ENCODE data around the gene DNAJA2. TPM values are rescaled to one million over a fixed set of nuclear protein-coding genes. Genes with fewer than 3 reads are reported as not detected.

DNAJA2 gene
- total and polyA plus RNA-seq, 12 donors, result 34.7 to 96.8 (median 71.4) TPM

DNA sequence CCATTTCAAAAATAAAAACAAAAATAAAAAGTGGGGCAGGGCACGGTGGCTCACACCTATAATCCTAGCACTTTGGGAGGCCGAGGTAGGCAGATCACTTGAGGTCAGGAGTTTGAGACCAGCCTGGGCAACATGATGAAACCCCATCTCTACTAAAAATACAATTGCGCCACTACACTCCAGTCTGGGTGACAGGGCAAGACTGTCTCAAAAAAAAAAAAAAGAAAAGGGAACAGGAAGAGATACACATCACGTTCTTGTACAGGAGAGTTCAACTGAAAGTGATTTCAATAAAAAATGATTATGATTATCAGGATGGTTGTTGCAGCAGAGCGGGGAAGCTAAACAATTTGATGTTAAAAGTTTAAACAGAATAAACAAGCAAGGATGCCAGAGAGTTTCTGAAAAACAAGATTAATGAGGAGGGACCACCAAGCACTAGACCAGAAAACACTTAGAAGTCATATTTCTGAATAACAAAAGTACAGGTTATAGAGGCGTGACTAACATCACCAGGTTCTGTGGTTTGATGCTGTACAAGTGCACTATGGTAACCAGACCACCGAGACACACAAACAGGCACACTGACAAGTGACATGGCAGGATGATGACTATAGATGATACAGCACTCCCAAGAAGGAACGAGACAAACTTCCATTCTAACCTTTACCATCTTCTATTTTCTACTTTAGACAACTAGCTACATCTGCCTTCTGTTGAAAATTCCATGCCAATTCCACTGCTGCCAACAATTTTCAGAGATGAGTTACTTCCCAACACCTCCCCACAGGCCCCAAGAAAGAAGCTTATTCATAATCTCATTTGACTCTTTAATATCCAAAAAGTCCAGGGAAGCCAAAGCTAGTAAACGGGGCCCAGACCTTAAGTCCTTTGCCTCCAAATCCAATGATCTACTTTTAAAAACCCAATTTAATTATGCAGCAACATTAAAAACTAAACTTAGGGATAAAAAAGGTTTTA is 11.8 kb downstream of the DNAJA2 start:
- WGBS, 4 donors, result 65 to 71% (median 67%) methylated on average over 9 of the region's 9 CpGs
- TF ChIP-seq, protein P1, sequence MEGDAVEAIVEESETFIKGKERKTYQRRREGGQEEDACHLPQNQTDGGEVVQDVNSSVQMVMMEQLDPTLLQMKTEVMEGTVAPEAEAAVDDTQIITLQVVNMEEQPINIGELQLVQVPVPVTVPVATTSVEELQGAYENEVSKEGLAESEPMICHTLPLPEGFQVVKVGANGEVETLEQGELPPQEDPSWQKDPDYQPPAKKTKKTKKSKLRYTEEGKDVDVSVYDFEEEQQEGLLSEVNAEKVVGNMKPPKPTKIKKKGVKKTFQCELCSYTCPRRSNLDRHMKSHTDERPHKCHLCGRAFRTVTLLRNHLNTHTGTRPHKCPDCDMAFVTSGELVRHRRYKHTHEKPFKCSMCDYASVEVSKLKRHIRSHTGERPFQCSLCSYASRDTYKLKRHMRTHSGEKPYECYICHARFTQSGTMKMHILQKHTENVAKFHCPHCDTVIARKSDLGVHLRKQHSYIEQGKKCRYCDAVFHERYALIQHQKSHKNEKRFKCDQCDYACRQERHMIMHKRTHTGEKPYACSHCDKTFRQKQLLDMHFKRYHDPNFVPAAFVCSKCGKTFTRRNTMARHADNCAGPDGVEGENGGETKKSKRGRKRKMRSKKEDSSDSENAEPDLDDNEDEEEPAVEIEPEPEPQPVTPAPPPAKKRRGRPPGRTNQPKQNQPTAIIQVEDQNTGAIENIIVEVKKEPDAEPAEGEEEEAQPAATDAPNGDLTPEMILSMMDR (IDR thresholded peaks at IDR 0.05), result no peak
- no peak for TF ChIP-seq POLR2A (IDR thresholded peaks at IDR 0.05)
- H3K4me3 ChIP-seq, result no peak overlapping the region
- H3K36me3 ChIP-seq (replicated peaks in 1 of 2), result peaks cover 0 to 91% of the 10 kb centered on the region in 2 donors
- peak in 1 of 7 donors; percentile 16 for DNase-seq
- peak overlapping the region in 4 of 5 donors; percentile 46 to 74 (median 70) for H3K27ac ChIP-seq
- no peaks in the 10 kb centered on the region for H3K27me3 ChIP-seq
- H3K9me3 ChIP-seq (replicated peaks in 1 of 3), result no peaks in the 10 kb centered on the region
- peaks cover 18 to 24% of the 10 kb centered on the region in 2 donors for H3K4me1 ChIP-seq (replicated peaks in 1 of 2)
- intact Hi-C loops (cut with DNase I), result no loop called here

DNA sequence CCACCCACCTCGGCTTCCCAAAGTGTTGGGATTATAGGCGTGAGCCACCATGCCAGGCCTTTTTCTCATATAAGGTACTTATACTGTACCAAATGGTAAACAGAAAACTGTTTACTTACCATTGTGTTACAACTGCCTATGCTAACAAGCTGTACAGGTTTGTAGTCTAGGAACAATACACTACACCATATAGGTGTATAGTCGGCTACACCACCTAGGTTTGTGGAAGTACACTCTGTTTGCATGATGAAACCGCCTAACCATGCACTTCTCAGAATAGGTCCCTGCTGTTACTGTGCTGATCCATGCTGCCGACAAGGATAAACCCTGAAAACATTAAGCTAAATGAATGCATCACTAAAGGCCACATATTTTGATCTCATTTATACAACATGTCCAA is 18.9 kb downstream of the DNAJA2 start:
- Histone ChIP-seq H3K9me3 (replicated peaks in 1 of 3) (no peaks in the 10 kb centered on the region), H3K4me3 (no peak overlapping the region), H3K27me3 (no peaks in the 10 kb centered on the region), H3K4me1 (replicated peaks in 1 of 2) (no peaks in the 10 kb centered on the region), H3K36me3 (replicated peaks in 1 of 2) (peaks cover 0 to 51% of the 10 kb centered on the region in 2 donors), H3K27ac (no peak overlapping the region)
- no peak for TF ChIP-seq POLR2A (IDR thresholded peaks at IDR 0.05)
- TF ChIP-seq, protein P1 (IDR thresholded peaks at IDR 0.05), result no peak
- WGBS, 4 donors, result 91 to 96% (median 93%) methylated on average over 5 of the region's 5 CpGs
- intact Hi-C loops (cut with DNase I), result loop anchor here in 1 of 2 donors (5.0 kb wide), 1 partner anchor 63 kb away; no protein-coding TSS in a partner anchor
- no peak for DNase-seq

DNA sequence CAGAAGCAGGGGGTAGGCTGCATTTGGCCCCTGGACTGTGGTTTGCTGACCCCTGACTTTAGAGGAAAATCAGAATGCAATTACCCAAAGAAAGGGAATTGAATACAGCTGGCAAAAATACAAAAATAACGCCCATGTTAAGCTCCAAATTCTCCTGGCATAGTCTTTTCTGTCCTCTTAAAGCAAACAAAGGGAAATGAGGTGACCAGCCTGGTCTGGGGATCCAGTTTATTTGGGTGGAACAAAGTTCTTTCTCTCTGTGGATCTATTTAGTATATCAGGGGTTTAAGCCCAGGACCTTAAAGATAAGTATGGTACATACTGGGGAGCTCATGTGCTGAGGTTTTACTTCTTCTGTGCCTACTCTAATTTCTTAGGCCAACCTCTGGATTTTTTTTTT is 23.5 kb downstream of the DNAJA2 start:
- Histone ChIP-seq H3K27me3 (no peaks in the 10 kb centered on the region), H3K9me3 (replicated peaks in 1 of 3) (no peaks in the 10 kb centered on the region), H3K27ac (no peak overlapping the region), H3K36me3 (replicated peaks in 1 of 2) (peaks cover 0 to 7% of the 10 kb centered on the region in 2 donors), H3K4me3 (no peak overlapping the region), H3K4me1 (replicated peaks in 1 of 2) (no peaks in the 10 kb centered on the region)
- no peak for DNase-seq
- intact Hi-C loops (cut with DNase I), result loop anchor here in 1 of 2 donors (5.0 kb wide), 1 partner anchor 67 kb away; no protein-coding TSS in a partner anchor
- no peak for TF ChIP-seq POLR2A (IDR thresholded peaks at IDR 0.05)
- TF ChIP-seq, protein P1 (IDR thresholded peaks at IDR 0.05), result no peak
- WGBS, 4 donors, result 78 to 86% (median 80%) methylated on average over 1 of the region's 1 CpG

DNA sequence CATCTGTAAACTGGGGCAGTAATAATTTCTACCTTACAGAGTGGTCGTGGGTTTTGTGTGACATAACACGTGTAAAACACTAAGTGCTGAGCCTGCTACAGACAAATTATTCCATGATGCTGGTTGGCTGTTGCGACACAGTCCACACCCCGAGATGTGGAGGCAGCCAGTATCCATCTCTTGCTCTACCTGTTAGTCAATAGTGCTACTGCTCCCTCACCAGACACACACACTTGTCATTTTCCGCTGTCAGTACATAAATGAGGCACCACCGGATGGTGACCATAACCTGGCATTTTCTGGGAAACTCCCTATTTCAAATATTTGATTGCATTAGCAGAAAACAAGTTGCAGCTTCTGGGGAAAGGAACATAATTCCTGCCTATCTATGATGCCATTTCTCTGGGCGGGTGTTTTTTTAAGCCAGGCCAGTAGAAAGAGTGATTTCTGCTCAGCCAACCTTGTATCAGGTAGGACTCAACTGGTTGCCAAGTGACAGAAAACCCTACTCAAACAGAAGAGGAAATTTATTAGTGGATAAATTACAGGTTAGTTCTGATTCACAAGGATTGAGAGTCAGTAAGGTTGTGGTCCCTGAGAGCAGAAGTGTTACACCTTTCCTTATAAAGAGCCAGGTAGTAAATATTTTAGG is 24.1 kb downstream of the DNAJA2 start:
- no peak for TF ChIP-seq POLR2A (IDR thresholded peaks at IDR 0.05)
- TF ChIP-seq, protein P1 (IDR thresholded peaks at IDR 0.05), result no peak
- no peak for DNase-seq
- Histone ChIP-seq H3K4me1 (replicated peaks in 1 of 2) (no peaks in the 10 kb centered on the region), H3K27me3 (no peaks in the 10 kb centered on the region), H3K36me3 (replicated peaks in 1 of 2) (peaks cover 0 to under 1% of the 10 kb centered on the region in 2 donors), H3K9me3 (replicated peaks in 1 of 3) (no peaks in the 10 kb centered on the region), H3K27ac (no peak overlapping the region), H3K4me3 (no peak overlapping the region)
- intact Hi-C loops (cut with DNase I), result loop anchor here in 1 of 2 donors (5.0 to 10.0 kb wide), 2 partner anchors 195 to 1208 kb away; partner anchors contain the start of genes ABCC12 and NETO2
- whole genome bisulfite sequencing, 4 donors, result 73 to 85% (median 82%) methylated on average over 7 of the region's 7 CpGs
